DND-41 (cell line): Measurements from ENCODE around the gene TRIM65.

Source experiments
- ATAC-seq: fragments of 200-7000 bp; cut with Tn5 transposase; 3 replicates; pipeline ENCODE4 v1.9.1; 2021; ENCODE audit warnings: low read depth; ENCODE audit not compliant: insufficient read depth
- DNase-seq: peaks from one replicate; pipeline ENCODE4 v3.0.0-alpha.2; 2020
- H2AFZ ChIP-seq: 2 replicates; pipeline ENCODE4 v1.6.0; 2012; ENCODE audit warnings: low read depth, low read length
- H3K27ac ChIP-seq: 2 replicates; pipeline ENCODE4 v1.5.1; 2012; ENCODE audit warnings: low read length, inconsistent platforms
- H3K27me3 ChIP-seq: fragments of 200-600 bp; sonication (generic); 2 replicates; pipeline ENCODE4 v1.6.0; 2012; ENCODE audit warnings: low read length, mild to moderate bottlenecking, inconsistent platforms; ENCODE audit not compliant: insufficient read depth, poor library complexity
- H3K36me3 ChIP-seq: 2 replicates; pipeline ENCODE4 v1.5.1; 2012; ENCODE audit warnings: low read length, inconsistent platforms; ENCODE audit not compliant: insufficient read depth
- H3K4me1 ChIP-seq: 2 replicates; pipeline ENCODE4 v1.5.1; 2012; ENCODE audit warnings: mild to moderate bottlenecking, low read length; ENCODE audit not compliant: insufficient read depth
- H3K4me2 ChIP-seq: 2 replicates; pipeline ENCODE4 v1.6.0; 2012; ENCODE audit warnings: mild to moderate bottlenecking, moderate library complexity, low read length, inconsistent platforms; ENCODE audit not compliant: insufficient read depth
- H3K4me3 ChIP-seq, 2 experiments: fragments of 200-600 bp in 1 of 2; shearing (Covaris generic) in 1 of 2; 2 replicates each; pipeline ENCODE4 v1.5.1; 2012 to 2016; ENCODE audit warnings: inconsistent platforms in 2 of 2, low read length in 2 of 2, mild to moderate bottlenecking in 2 of 2, low read depth in 1 of 2, moderate library complexity in 1 of 2
- H3K79me2 ChIP-seq: 2 replicates; pipeline ENCODE4 v1.6.0; 2012; ENCODE audit warnings: low read length, inconsistent platforms; ENCODE audit not compliant: insufficient read depth
- H3K9ac ChIP-seq: 2 replicates; pipeline ENCODE4 v1.6.0; 2012; ENCODE audit warnings: low read depth, mild to moderate bottlenecking, inconsistent platforms, low read length, moderate library complexity
- H3K9me3 ChIP-seq: 2 replicates; pipeline ENCODE4 v1.5.1; 2012; ENCODE audit warnings: low read length, moderate library complexity, mild to moderate bottlenecking, inconsistent platforms; ENCODE audit not compliant: insufficient read depth, severe bottlenecking
- H4K20me1 ChIP-seq: 2 replicates; pipeline ENCODE4 v1.6.0; 2012; ENCODE audit warnings: low read length; ENCODE audit not compliant: insufficient read depth
- EZH2 ChIP-seq: IDR thresholded peaks from 3 replicates; pipeline ENCODE4 v1.6.1; 2012; ENCODE audit warnings: borderline replicate concordance, low read depth, mild to moderate bottlenecking, moderate library complexity, low read length, inconsistent platforms; ENCODE audit not compliant: severe bottlenecking
- TF ChIP-seq, protein P1 (sequence below): IDR thresholded peaks from 2 replicates; pipeline ENCODE4 v1.5.1; 2012; ENCODE audit warnings: borderline replicate concordance, low read length, moderate library complexity, mild to moderate bottlenecking; ENCODE audit not compliant: poor library complexity, severe bottlenecking; ENCODE audit errors: extremely low read depth

TRIM65 gene

DNA sequence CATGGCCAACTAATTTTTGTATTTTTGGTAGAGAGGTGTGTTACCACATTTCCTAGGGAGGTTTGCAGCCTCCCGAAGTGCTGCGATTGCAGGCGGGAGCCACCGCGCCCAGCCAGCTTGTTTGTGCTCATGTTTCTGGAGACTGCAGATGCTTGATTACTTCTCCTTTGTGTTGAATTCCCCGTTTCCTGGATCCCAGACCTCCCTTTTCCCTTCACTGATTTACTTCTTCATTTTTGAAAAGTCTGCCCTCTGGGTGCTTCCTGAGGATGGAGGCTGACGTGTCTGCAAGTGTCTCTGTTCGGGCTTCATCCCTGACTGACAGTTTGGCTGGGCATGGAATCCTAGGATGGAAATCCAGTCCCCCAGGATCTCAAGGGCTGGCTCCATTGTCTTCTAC, 11.3 kb downstream of the TRIM65 start:
- ATAC-seq (no peak), DNase-seq (no peak)
- no peak overlapping the region for H3K9ac ChIP-seq
- H3K36me3 ChIP-seq, result peaks cover 12% of the 10 kb centered on the region
- TF ChIP-seq, protein P1, sequence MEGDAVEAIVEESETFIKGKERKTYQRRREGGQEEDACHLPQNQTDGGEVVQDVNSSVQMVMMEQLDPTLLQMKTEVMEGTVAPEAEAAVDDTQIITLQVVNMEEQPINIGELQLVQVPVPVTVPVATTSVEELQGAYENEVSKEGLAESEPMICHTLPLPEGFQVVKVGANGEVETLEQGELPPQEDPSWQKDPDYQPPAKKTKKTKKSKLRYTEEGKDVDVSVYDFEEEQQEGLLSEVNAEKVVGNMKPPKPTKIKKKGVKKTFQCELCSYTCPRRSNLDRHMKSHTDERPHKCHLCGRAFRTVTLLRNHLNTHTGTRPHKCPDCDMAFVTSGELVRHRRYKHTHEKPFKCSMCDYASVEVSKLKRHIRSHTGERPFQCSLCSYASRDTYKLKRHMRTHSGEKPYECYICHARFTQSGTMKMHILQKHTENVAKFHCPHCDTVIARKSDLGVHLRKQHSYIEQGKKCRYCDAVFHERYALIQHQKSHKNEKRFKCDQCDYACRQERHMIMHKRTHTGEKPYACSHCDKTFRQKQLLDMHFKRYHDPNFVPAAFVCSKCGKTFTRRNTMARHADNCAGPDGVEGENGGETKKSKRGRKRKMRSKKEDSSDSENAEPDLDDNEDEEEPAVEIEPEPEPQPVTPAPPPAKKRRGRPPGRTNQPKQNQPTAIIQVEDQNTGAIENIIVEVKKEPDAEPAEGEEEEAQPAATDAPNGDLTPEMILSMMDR, result no peak
- no peak for TF ChIP-seq EZH2
- H3K79me2 ChIP-seq, result no peaks in the 10 kb centered on the region
- H2AFZ ChIP-seq, result no peak overlapping the region
- no peaks in the 10 kb centered on the region for H3K9me3 ChIP-seq
- no peak overlapping the region for H3K4me2 ChIP-seq
- no peak overlapping the region for H3K27ac ChIP-seq
- H3K4me1 ChIP-seq, result peaks cover 22% of the 10 kb centered on the region
- no peaks in the 10 kb centered on the region for H3K27me3 ChIP-seq
- H4K20me1 ChIP-seq, result peaks cover 3% of the 10 kb centered on the region; the same call in 1 of the 2 replicates
- no peak overlapping the region for H3K4me3 ChIP-seq

DNA sequence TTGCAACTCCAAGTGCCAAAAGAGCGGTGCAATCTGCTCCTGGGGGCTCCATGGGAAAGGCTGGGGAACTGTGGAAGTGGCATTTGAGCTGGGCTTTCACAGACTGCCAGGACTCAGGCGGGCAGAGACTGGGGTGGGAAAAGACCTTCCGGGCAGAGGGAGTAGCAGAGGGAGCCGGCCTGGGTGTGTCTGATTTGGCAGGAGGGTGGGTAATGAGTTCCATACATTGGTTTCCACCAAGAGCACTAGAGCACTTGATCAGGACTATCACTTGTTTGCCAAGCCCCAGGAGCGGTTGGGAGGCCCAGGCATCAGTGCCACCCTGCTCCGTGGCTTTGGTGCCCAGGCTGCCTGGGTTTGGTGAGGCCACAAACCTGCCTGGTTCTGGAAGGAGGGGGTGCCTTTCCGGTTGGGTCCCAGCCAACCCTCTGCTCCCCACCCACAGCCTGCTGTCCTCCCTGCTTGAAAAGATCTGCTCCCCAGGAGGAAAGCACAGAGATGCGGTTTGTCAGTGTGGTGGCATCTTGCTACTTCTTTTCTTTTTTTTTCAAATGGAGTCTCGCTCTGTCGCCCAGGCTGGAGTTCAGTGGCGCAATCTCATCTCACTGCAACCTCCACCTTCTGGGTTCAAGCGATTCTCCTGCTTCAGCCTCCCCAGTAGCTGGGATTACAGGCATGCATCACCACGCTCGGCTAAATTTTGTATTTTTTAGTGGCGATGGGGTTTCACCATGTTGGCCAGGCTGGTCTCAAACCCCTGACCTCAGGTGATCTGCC, 14.9 kb downstream of the TRIM65 start:
- H2AFZ ChIP-seq, result no peak overlapping the region
- H3K79me2 ChIP-seq, result no peaks in the 10 kb centered on the region
- peak; percentile 90 for ATAC-seq

DNA sequence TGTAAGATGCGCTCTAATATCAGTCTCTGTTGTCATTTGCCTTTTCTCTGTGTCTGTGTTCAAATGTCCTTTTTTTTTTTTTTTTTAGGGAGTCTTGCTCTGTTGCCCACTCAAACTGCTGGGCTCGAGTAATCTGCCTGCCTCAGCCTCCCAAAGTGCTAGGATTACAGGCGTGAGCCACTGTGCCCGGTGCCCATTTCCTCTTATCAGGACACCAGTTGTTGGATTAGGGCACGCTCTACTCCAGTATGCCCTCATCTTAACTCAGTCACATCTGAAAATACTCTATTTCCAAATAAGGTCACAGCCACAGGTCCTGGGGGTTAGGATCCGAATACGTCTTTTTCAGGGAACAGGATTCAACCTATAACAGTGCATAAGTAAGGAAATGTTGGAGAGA, 16.5 kb downstream of the TRIM65 start:
- no peak overlapping the region for H3K9ac ChIP-seq
- no peak overlapping the region for H3K4me2 ChIP-seq
- H3K9me3 ChIP-seq, result no peaks in the 10 kb centered on the region
- H3K4me1 ChIP-seq, result peaks cover 24% of the 10 kb centered on the region
- no peak overlapping the region for H3K27ac ChIP-seq
- TF ChIP-seq EZH2, result no peak
- TF ChIP-seq, protein P1, result no peak
- no peak overlapping the region for H3K4me3 ChIP-seq
- no peaks in the 10 kb centered on the region for H3K79me2 ChIP-seq
- DNase-seq, result no peak
- H4K20me1 ChIP-seq, result no peaks in the 10 kb centered on the region
- no peak overlapping the region for H2AFZ ChIP-seq
- H3K36me3 ChIP-seq, result no peaks in the 10 kb centered on the region
- no peaks in the 10 kb centered on the region for H3K27me3 ChIP-seq
- ATAC-seq, result no peak

More for the DNA sequence above, 14.9 kb downstream of the TRIM65 start:
- H3K4me2 ChIP-seq, result peak overlapping the region; percentile 10
- H3K27ac ChIP-seq, result peak overlapping the region; percentile 62; the same call in 1 of the 2 replicates
- H3K9ac ChIP-seq, result peak overlapping the region; percentile 15; the same call in 1 of the 2 replicates
- H3K4me3 ChIP-seq, result no peak overlapping the region
- H3K36me3 ChIP-seq, result no peaks in the 10 kb centered on the region
- no peaks in the 10 kb centered on the region for H3K27me3 ChIP-seq
- DNase-seq, result peak; percentile 85
- no peak for TF ChIP-seq EZH2
- TF ChIP-seq, protein P1, result no peak
- no peaks in the 10 kb centered on the region for H4K20me1 ChIP-seq
- H3K4me1 ChIP-seq, result peaks cover 22% of the 10 kb centered on the region
- H3K9me3 ChIP-seq, result no peaks in the 10 kb centered on the region
